HG03432 (cell line): Measurements from ENCODE around the gene SOX8.
"Not testable (repeated sequence)": the region's sequence is repeated elsewhere in the genome, so short reads cannot be mapped to it uniquely, and the experiment has no call there.

ENCODE experiments used
- ATAC-seq: cut with Tn5 transposase; IDR thresholded peaks from one replicate; pipeline ENCODE4 v1.9.1; 2021; ENCODE audit warnings: mild to moderate bottlenecking, moderate library complexity; ENCODE audit not compliant: unreplicated experiment

Gene SOX8

GRCh38 chr16:981695-982144 lies at the start of gene SOX8:
TSS of gene SOX8 (plus strand) at chr16:981770. CDS start at chr16:981923, 153 bp downstream.
- no peak for ATAC-seq

GRCh38 chr16:932831-933330 lies 48.7 kb upstream of the SOX8 start:
- ATAC-seq = no peak

- no peak for ATAC-seq
Observed at GRCh38 chr16:933581-933980, 48.0 kb upstream of the SOX8 start.

- ATAC-seq = no peak
Observed at GRCh38 chr16:934178-934577, 47.4 kb upstream of the SOX8 start.

GRCh38 chr16:935684-936083 lies 45.9 kb upstream of the SOX8 start:
- ATAC-seq = no peak

GRCh38 chr16:937311-937710 lies 44.3 kb upstream of the SOX8 start:
- ATAC-seq = no peak

- no peak for ATAC-seq
Observed at GRCh38 chr16:937723-938122, 43.8 kb upstream of the SOX8 start.

GRCh38 chr16:938136-938535 lies 43.4 kb upstream of the SOX8 start:
- no peak for ATAC-seq

- ATAC-seq = no peak
Observed at GRCh38 chr16:938752-939151, 42.8 kb upstream of the SOX8 start.

GRCh38 chr16:939311-939710 lies 42.3 kb upstream of the SOX8 start:
- no peak for ATAC-seq

GRCh38 chr16:939941-940340 lies 41.6 kb upstream of the SOX8 start:
- ATAC-seq = no peak

- no peak for ATAC-seq
Observed at GRCh38 chr16:942436-943060, 39.0 kb upstream of the SOX8 start.

- ATAC-seq = no peak
Observed at GRCh38 chr16:943971-944370, 37.6 kb upstream of the SOX8 start.

- no peak for ATAC-seq
Observed at GRCh38 chr16:945271-946047, 36.1 kb upstream of the SOX8 start.

GRCh38 chr16:946048-946395 lies 35.5 kb upstream of the SOX8 start:
- ATAC-seq = no peak

GRCh38 chr16:947255-947921 lies 34.2 kb upstream of the SOX8 start:
- no peak for ATAC-seq

GRCh38 chr16:947922-948303 lies 33.7 kb upstream of the SOX8 start:
- not testable (repeated sequence) for ATAC-seq

GRCh38 chr16:948767-949166 lies 32.8 kb upstream of the SOX8 start:
- ATAC-seq = not testable (repeated sequence)

- not testable (repeated sequence) for ATAC-seq
Observed at GRCh38 chr16:950733-951573, 30.6 kb upstream of the SOX8 start.

GRCh38 chr16:951660-952301 lies 29.8 kb upstream of the SOX8 start:
- no peak for ATAC-seq
